ENCODE data around the gene TSSK6. TPM values are rescaled to one million over a fixed set of nuclear protein-coding genes. Genes with fewer than 3 reads are reported as not detected.

TSSK6 gene
- total and polyA plus RNA-seq, 2 experiments from 2014 or later, result 0.63 to 4.9 TPM

DNA sequence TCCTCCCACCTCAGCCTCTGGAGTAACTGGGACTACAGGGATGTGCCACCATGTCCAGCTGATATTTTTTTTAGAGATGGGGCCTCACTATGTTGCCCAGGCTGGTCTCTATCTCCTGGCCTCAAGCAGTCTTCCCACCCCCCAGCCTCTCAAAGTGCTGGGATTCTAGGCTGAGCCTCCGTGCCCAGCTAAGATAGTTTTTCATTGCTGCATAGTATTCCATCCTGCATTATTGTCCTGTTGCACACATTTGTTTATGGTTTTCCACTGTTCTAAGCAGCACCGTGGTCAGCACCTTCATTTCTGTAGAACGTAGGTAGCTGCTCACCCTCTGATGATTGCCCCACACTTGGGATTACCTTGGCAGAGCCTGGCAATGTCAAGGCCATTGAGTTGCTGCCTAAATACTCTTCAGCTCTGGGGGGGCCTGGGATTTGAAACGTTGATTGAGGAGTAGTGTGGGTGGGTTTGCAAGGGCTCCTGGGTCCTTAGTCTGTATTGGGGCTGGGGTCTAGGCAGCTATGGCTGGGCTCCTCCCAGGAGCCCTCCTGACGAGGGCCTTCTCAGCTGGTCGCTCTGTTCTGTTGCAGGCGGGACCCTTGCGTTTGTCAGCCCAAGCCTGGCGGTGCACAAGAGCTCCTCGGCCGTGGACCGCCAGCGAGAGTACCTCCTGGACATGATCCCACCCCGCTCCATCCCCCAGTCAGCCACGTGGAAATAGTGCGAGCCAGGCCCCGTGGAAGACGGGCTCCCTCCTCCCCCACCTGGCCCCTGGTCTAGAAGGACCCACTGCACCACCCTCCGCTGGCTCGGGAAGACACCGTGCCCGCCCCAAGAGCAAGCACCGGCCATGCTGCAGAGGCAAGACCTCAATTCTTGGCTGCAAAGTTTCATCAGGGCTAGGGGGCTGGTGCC is 10.3 kb downstream of the TSSK6 start:
- no peaks in the 10 kb centered on the region for H3K79me2 ChIP-seq (replicated peaks; ENCODE audit: insufficient read depth)

More for the DNA sequence above, 10.3 kb downstream of the TSSK6 start:
- Mint-ChIP-seq H3K4me3 (no peak overlapping the region), H3K36me3 (ENCODE audit: low read depth) (peaks cover 63% of the 10 kb centered on the region), H3K27me3 (ENCODE audit: insufficient read depth, low read depth, poor library complexity) (peaks cover 20% of the 10 kb centered on the region), H3K4me1 (peaks cover 9% of the 10 kb centered on the region), H3K9me3 (no peaks in the 10 kb centered on the region), H3K27ac (no peak overlapping the region)
- Histone ChIP-seq H3K4me3 (no peak overlapping the region), H3K4me2 (no peak overlapping the region), H3F3A (replicated peaks; ENCODE audit: low read depth) (peaks cover 30% of the 10 kb centered on the region), H3K27me3 (ENCODE audit: insufficient read depth) (no peaks in the 10 kb centered on the region), H4K20me1 (replicated peaks; ENCODE audit: insufficient read depth) (peaks cover 11% of the 10 kb centered on the region), H3K4me1 (ENCODE audit: insufficient read depth) (no peaks in the 10 kb centered on the region), H3K9me2 (ENCODE audit: insufficient read depth) (no peaks in the 10 kb centered on the region), H3K27ac (ENCODE audit: low read depth) (no peak overlapping the region), H2AFZ (no peak overlapping the region), H3K36me3 (ENCODE audit: insufficient read depth) (peaks cover 12% of the 10 kb centered on the region; the same call in 1 of the 2 replicates)
- DNase-seq (ENCODE audit: low spot score), result no peak
- TF ChIP-seq, protein P1, sequence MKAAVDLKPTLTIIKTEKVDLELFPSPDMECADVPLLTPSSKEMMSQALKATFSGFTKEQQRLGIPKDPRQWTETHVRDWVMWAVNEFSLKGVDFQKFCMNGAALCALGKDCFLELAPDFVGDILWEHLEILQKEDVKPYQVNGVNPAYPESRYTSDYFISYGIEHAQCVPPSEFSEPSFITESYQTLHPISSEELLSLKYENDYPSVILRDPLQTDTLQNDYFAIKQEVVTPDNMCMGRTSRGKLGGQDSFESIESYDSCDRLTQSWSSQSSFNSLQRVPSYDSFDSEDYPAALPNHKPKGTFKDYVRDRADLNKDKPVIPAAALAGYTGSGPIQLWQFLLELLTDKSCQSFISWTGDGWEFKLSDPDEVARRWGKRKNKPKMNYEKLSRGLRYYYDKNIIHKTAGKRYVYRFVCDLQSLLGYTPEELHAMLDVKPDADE (IDR thresholded peaks at IDR 0.05), result no peak
- TF ChIP-seq STAT1 (IDR thresholded peaks at IDR 0.05; ENCODE audit: unreplicated experiment) (no peak), NANOG (IDR thresholded peaks at IDR 0.05; ENCODE audit: borderline replicate concordance) (no peak), ZNF114 (CRISPR knock-in tag; IDR thresholded peaks at IDR 0.05) (no peak), ZNF331 (CRISPR knock-in tag; IDR thresholded peaks at IDR 0.05; ENCODE audit: low read depth) (no peak), CREB1 (CRISPR knock-in tag; IDR thresholded peaks at IDR 0.05; ENCODE audit: low read depth) (no peak), EZH2phosphoT487 (IDR thresholded peaks at IDR 0.05; ENCODE audit: unreplicated experiment) (no peak), EZH2 (IDR thresholded peaks at IDR 0.05; ENCODE audit: low read depth, unreplicated experiment) (no peak), POLR2AphosphoS5 (IDR thresholded peaks at IDR 0.05; ENCODE audit: low read depth) (no peak), JUNB (IDR thresholded peaks at IDR 0.05; ENCODE audit: unreplicated experiment) (no peak)
- TF ChIP-seq, protein P2, sequence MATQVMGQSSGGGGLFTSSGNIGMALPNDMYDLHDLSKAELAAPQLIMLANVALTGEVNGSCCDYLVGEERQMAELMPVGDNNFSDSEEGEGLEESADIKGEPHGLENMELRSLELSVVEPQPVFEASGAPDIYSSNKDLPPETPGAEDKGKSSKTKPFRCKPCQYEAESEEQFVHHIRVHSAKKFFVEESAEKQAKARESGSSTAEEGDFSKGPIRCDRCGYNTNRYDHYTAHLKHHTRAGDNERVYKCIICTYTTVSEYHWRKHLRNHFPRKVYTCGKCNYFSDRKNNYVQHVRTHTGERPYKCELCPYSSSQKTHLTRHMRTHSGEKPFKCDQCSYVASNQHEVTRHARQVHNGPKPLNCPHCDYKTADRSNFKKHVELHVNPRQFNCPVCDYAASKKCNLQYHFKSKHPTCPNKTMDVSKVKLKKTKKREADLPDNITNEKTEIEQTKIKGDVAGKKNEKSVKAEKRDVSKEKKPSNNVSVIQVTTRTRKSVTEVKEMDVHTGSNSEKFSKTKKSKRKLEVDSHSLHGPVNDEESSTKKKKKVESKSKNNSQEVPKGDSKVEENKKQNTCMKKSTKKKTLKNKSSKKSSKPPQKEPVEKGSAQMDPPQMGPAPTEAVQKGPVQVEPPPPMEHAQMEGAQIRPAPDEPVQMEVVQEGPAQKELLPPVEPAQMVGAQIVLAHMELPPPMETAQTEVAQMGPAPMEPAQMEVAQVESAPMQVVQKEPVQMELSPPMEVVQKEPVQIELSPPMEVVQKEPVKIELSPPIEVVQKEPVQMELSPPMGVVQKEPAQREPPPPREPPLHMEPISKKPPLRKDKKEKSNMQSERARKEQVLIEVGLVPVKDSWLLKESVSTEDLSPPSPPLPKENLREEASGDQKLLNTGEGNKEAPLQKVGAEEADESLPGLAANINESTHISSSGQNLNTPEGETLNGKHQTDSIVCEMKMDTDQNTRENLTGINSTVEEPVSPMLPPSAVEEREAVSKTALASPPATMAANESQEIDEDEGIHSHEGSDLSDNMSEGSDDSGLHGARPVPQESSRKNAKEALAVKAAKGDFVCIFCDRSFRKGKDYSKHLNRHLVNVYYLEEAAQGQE (IDR thresholded peaks at IDR 0.05; ENCODE audit: unreplicated experiment), result no peak
- TF ChIP-seq, protein P3, sequence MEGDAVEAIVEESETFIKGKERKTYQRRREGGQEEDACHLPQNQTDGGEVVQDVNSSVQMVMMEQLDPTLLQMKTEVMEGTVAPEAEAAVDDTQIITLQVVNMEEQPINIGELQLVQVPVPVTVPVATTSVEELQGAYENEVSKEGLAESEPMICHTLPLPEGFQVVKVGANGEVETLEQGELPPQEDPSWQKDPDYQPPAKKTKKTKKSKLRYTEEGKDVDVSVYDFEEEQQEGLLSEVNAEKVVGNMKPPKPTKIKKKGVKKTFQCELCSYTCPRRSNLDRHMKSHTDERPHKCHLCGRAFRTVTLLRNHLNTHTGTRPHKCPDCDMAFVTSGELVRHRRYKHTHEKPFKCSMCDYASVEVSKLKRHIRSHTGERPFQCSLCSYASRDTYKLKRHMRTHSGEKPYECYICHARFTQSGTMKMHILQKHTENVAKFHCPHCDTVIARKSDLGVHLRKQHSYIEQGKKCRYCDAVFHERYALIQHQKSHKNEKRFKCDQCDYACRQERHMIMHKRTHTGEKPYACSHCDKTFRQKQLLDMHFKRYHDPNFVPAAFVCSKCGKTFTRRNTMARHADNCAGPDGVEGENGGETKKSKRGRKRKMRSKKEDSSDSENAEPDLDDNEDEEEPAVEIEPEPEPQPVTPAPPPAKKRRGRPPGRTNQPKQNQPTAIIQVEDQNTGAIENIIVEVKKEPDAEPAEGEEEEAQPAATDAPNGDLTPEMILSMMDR (conservative IDR thresholded peaks at IDR 0.05; ENCODE audit: low read depth in 2 of 2), result no peak
- TF ChIP-seq, protein P4, sequence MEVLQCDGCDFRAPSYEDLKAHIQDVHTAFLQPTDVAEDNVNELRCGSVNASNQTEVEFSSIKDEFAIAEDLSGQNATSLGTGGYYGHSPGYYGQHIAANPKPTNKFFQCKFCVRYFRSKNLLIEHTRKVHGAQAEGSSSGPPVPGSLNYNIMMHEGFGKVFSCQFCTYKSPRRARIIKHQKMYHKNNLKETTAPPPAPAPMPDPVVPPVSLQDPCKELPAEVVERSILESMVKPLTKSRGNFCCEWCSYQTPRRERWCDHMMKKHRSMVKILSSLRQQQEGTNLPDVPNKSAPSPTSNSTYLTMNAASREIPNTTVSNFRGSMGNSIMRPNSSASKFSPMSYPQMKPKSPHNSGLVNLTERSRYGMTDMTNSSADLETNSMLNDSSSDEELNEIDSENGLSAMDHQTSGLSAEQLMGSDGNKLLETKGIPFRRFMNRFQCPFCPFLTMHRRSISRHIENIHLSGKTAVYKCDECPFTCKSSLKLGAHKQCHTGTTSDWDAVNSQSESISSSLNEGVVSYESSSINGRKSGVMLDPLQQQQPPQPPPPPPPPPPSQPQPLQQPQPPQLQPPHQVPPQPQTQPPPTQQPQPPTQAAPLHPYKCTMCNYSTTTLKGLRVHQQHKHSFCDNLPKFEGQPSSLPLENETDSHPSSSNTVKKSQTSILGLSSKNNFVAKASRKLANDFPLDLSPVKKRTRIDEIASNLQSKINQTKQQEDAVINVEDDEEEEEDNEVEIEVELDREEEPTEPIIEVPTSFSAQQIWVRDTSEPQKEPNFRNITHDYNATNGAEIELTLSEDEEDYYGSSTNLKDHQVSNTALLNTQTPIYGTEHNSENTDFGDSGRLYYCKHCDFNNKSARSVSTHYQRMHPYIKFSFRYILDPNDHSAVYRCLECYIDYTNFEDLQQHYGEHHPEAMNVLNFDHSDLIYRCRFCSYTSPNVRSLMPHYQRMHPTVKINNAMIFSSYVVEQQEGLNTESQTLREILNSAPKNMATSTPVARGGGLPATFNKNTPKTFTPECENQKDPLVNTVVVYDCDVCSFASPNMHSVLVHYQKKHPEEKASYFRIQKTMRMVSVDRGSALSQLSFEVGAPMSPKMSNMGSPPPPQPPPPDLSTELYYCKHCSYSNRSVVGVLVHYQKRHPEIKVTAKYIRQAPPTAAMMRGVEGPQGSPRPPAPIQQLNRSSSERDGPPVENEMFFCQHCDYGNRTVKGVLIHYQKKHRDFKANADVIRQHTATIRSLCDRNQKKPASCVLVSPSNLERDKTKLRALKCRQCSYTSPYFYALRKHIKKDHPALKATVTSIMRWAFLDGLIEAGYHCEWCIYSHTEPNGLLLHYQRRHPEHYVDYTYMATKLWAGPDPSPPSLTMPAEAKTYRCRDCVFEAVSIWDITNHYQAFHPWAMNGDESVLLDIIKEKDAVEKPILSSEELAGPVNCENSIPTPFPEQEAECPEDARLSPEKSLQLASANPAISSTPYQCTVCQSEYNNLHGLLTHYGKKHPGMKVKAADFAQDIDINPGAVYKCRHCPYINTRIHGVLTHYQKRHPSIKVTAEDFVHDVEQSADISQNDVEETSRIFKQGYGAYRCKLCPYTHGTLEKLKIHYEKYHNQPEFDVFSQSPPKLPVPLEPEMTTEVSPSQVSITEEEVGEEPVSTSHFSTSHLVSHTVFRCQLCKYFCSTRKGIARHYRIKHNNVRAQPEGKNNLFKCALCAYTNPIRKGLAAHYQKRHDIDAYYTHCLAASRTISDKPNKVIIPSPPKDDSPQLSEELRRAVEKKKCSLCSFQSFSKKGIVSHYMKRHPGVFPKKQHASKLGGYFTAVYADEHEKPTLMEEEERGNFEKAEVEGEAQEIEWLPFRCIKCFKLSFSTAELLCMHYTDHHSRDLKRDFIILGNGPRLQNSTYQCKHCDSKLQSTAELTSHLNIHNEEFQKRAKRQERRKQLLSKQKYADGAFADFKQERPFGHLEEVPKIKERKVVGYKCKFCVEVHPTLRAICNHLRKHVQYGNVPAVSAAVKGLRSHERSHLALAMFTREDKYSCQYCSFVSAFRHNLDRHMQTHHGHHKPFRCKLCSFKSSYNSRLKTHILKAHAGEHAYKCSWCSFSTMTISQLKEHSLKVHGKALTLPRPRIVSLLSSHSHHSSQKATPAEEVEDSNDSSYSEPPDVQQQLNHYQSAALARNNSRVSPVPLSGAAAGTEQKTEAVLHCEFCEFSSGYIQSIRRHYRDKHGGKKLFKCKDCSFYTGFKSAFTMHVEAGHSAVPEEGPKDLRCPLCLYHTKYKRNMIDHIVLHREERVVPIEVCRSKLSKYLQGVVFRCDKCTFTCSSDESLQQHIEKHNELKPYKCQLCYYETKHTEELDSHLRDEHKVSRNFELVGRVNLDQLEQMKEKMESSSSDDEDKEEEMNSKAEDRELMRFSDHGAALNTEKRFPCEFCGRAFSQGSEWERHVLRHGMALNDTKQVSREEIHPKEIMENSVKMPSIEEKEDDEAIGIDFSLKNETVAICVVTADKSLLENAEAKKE (CRISPR knock-in tag; IDR thresholded peaks at IDR 0.05), result no peak
- no peak for ATAC-seq

All from GM23338 (cell line).